ENCODE measurements around the gene HCAR2. TPM values are rescaled to one million over a fixed set of nuclear protein-coding genes. Genes with fewer than 3 reads are reported as not detected.

The HCAR2 gene
- total and polyA plus RNA-seq, 2 of the 13 experiments (the other 11 are each of a cell fraction or from before 2014, with no cell fraction given), result 0.09 to 5.6 TPM

GRCh38 chr12:122730215-122731014, 27.3 kb upstream of the HCAR2 start, which contains the start of gene HCAR1 (continued):
- TF ChIP-seq TIGD3 (CRISPR knock-in tag; IDR thresholded peaks at IDR 0.05; ENCODE audit: borderline replicate concordance), result no peak
- TF ChIP-seq ZNF503 (CRISPR knock-in tag; IDR thresholded peaks at IDR 0.05), result no peak
- no peak for TF ChIP-seq ZXDC (CRISPR knock-in tag; IDR thresholded peaks at IDR 0.05)
- TF ChIP-seq ZNF782 (CRISPR knock-in tag; IDR thresholded peaks at IDR 0.05; ENCODE audit: borderline replicate concordance), result no peak
- no peak for TF ChIP-seq MYC (CRISPR knock-in tag; IDR thresholded peaks at IDR 0.05; ENCODE audit: borderline replicate concordance)
- no peak for TF ChIP-seq JUNB (CRISPR knock-in tag; IDR thresholded peaks at IDR 0.05; ENCODE audit: borderline replicate concordance)
- TF ChIP-seq ADNP (CRISPR knock-in tag; IDR thresholded peaks at IDR 0.05), result no peak
- TF ChIP-seq TFE3 (CRISPR knock-in tag; IDR thresholded peaks at IDR 0.05), result no peak
- no peak for TF ChIP-seq ZNF878 (CRISPR knock-in tag; IDR thresholded peaks at IDR 0.05)
- TF ChIP-seq RELA (CRISPR knock-in tag; IDR thresholded peaks at IDR 0.05), result no peak
- no peak for TF ChIP-seq HMGXB4 (CRISPR knock-in tag; IDR thresholded peaks at IDR 0.05; ENCODE audit: borderline replicate concordance in 1 of 2, low read depth in 1 of 2)
- TF ChIP-seq MXD1 (CRISPR knock-in tag; IDR thresholded peaks at IDR 0.05), result no peak
